Measurements from ENCODE around the gene DOCK3.

DOCK3 gene

DNA sequence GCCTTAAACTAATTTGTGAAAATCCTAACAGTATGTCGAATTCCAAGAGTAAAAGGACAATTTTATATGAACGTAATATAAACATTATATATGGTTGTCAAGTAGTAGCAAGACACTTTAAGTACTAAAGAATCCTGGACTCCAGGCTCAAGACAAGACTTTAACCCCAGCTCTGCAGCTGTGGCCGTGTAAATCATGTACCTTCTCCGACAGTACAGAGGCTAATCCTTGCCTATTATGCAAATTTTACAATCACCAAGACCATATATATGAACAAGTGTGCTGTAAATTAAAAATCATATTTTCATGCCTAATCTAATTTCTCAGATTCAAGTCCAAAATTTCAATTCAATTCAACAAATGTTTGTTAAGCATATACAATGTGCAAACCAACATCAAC lies 752.2 kb downstream of the DOCK3 start:
- no peak for DNase-seq (ENCODE audit: low read depth)

GRCh38 chr3:51429138-51429537 lies 754.4 kb downstream of the DOCK3 start:
- no peak for DNase-seq (ENCODE audit: low read depth)

All from T-helper 22 cell (primary cell).